GM12892 (cell line): ENCODE measurements around the gene HSD17B2.

Experiments
- POLR2A ChIP-seq: IDR thresholded peaks from 2 replicates; pipeline ENCODE4 v1.6.1; 2011; ENCODE audit warnings: low read depth, low read length, control low read depth
- POLR2AphosphoS5 ChIP-seq: IDR thresholded peaks from 2 replicates; pipeline ENCODE4 v1.6.1; 2011; ENCODE audit warnings: low read depth, low read length, control low read depth

- TF ChIP-seq POLR2A (no peak), POLR2AphosphoS5 (no peak)
These were observed 56.2 kb downstream of the HSD17B2 start for GRCh38 chr16:82091241-82091640.
